Activated T-helper 2 cell treated with anti-CD3 and anti-CD28 coated beads, Interferon-gamma antibody, Interleukin-2, Interleukin-4, amounts not matched to agents 10 μg/mL and 5 μg/mL and 100 μg/mL, durations not matched to agents 14 hours and 24 hours and 36 hours (primary cell): ENCODE results near the gene ELAC1. TPM values are rescaled to one million over a fixed set of nuclear protein-coding genes. Genes with fewer than 3 reads are reported as not detected.
"Not testable (repeated sequence)": the region's sequence is repeated elsewhere in the genome, so short reads cannot be mapped to it uniquely, and the experiment has no call there.

Experiments
- DNase-seq: peaks from one replicate; pipeline ENCODE4 v3.0.0; 2021; ENCODE audit warnings: low spot score
- H3K27ac Mint-ChIP-seq: one replicate; pipeline ENCODE4 v1.8.0; 2021; ENCODE audit warnings: mixed read lengths
- H3K27me3 Mint-ChIP-seq: one replicate; pipeline ENCODE4 v1.8.0; 2021; ENCODE audit warnings: low read depth, mixed read lengths
- H3K36me3 Mint-ChIP-seq: one replicate; pipeline ENCODE4 v1.8.0; 2021; ENCODE audit warnings: low read depth, mixed read lengths
- H3K4me1 Mint-ChIP-seq: one replicate; pipeline ENCODE4 v1.8.0; 2021; ENCODE audit warnings: low read depth, mixed read lengths
- H3K4me3 Mint-ChIP-seq: one replicate; pipeline ENCODE4 v1.8.0; 2021; ENCODE audit warnings: low read depth, mild to moderate bottlenecking, moderate library complexity, mixed read lengths
- H3K9me3 Mint-ChIP-seq: one replicate; pipeline ENCODE4 v1.8.0; 2021; ENCODE audit warnings: mixed read lengths
- intact Hi-C: fragments of 100-400 bp; cut with micrococcal nuclease; formaldehyde crosslinking; loops from one replicate; pipeline ENCODE4 v1.15.1; 2023
- total RNA-seq: library from RNA; stranded (reverse); gene quantifications from 2 replicates; pipeline ENCODE4 v1.2.3, GENCODE V29; 2022

The ELAC1 gene
- total RNA-seq, 1 donor from 2014 or later, result 6.8 TPM

GRCh38 chr18:50947899-50948298 is 19.9 kb upstream of the ELAC1 start:
- intact Hi-C loops, result no loop called here

GRCh38 chr18:50949185-50949584 is 18.7 kb upstream of the ELAC1 start:
- Mint-ChIP-seq H3K27me3 (no peaks in the 10 kb centered on the region), H3K27ac (no peak overlapping the region), H3K36me3 (peaks cover 28% of the 10 kb centered on the region), H3K9me3 (no peaks in the 10 kb centered on the region), H3K4me1 (no peaks in the 10 kb centered on the region), H3K4me3 (no peak overlapping the region)
- intact Hi-C loops, result no loop called here
- DNase-seq, result no peak

More at GRCh38 chr18:50947899-50948298, 19.9 kb upstream of the ELAC1 start:
- Mint-ChIP-seq H3K27ac (no peak overlapping the region), H3K27me3 (no peaks in the 10 kb centered on the region), H3K4me1 (no peaks in the 10 kb centered on the region), H3K4me3 (no peak overlapping the region), H3K36me3 (peaks cover 37% of the 10 kb centered on the region), H3K9me3 (no peaks in the 10 kb centered on the region)
- DNase-seq, result no peak

DNA sequence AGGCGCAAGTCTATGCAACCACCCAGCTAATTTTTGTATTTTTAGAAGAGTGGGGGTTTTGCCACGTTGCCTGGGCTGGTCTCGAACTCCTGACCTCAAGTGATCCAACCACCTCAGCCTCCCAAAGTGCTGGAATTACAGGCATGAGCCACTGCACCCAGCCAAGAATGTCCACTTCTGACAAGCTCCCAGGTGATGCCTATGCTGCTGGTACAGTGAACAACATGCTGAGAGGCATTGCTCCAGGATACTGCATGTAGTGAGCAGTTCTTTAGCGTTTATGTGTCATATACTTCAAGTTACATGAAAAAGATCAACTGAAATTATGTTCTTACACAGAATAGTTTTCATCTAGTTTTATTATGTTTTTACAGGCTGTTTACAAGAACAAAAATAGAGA is 17.2 kb upstream of the ELAC1 start:
- DNase-seq, result no peak
- Mint-ChIP-seq H3K4me3 (no peak overlapping the region), H3K9me3 (no peaks in the 10 kb centered on the region), H3K27ac (no peak overlapping the region), H3K36me3 (peaks cover 19% of the 10 kb centered on the region), H3K27me3 (no peaks in the 10 kb centered on the region), H3K4me1 (no peaks in the 10 kb centered on the region)
- intact Hi-C loops, result no loop called here

DNA sequence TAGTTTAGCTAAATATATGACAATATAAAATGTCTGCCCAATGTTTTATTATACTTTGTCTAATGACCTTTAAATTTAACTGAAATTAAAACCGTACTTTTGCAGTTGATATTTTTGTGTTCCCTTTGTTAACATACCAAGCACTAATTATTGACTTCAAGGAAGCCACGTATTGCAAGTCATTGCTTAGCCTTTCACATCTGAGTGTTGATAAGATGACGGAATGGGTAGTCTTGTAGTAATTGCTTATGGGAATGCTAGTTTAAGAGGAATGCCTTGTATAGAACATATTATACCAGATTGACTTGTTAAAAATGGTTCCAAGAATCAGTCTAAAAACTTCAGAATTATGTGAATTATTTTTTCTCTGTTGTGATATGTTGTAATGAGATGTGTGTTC is 14.0 kb upstream of the ELAC1 start:
- Mint-ChIP-seq H3K4me3 (no peak overlapping the region), H3K27ac (no peak overlapping the region), H3K4me1 (no peaks in the 10 kb centered on the region), H3K36me3 (no peaks in the 10 kb centered on the region), H3K9me3 (no peaks in the 10 kb centered on the region), H3K27me3 (no peaks in the 10 kb centered on the region)
- DNase-seq, result no peak
- intact Hi-C loops, result no loop called here

DNA sequence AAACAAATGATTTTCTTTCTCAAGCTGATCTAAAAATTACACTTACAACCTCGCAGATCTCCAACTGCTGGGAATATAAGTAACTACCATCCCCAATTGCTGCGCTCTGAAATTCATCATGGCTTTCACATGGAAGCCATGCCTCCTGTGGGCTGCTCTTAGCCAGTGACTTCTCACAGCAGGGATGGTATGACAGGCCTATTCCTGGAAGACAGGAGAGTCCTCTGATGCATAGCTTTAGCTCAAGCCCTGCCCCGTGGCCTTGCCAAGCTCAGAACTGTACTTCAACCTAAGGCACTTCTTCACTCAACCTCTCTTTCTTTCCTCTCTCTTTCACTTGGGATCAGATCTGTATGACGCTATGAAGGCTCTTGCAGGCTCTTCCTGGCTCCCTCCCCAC is 12.6 kb upstream of the ELAC1 start:
- Mint-ChIP-seq H3K36me3 (no peaks in the 10 kb centered on the region), H3K4me1 (no peaks in the 10 kb centered on the region), H3K9me3 (no peaks in the 10 kb centered on the region), H3K27me3 (peaks cover 2% of the 10 kb centered on the region), H3K4me3 (no peak overlapping the region), H3K27ac (no peak overlapping the region)
- intact Hi-C loops, result no loop called here
- no peak for DNase-seq

DNA sequence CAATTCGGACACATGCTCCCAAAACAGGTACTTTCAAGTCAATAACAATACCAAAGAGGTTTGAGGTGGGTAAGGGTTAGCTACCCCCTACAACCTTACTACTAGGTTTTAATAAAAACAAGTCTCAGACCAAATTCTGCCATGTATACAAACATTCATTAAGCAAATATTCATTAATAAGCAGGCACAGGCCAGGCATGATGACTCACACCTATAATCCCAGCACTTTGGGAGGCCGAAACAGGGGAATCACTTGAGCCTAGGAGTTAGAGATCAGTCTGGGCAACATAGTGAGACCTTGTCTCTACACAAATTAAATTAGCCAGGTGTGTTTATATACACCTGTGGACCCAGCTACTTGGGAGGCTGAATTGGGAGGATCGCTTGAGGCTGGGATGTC is 11.7 kb upstream of the ELAC1 start:
- H3K27ac Mint-ChIP-seq, result no peak overlapping the region
- no peak for DNase-seq
- H3K4me3 Mint-ChIP-seq, result no peak overlapping the region
- H3K36me3 Mint-ChIP-seq, result peaks cover 4% of the 10 kb centered on the region
- peaks cover 6% of the 10 kb centered on the region for H3K9me3 Mint-ChIP-seq
- intact Hi-C loops, result no loop called here
- no peaks in the 10 kb centered on the region for H3K4me1 Mint-ChIP-seq
- peaks cover 2% of the 10 kb centered on the region for H3K27me3 Mint-ChIP-seq

DNA sequence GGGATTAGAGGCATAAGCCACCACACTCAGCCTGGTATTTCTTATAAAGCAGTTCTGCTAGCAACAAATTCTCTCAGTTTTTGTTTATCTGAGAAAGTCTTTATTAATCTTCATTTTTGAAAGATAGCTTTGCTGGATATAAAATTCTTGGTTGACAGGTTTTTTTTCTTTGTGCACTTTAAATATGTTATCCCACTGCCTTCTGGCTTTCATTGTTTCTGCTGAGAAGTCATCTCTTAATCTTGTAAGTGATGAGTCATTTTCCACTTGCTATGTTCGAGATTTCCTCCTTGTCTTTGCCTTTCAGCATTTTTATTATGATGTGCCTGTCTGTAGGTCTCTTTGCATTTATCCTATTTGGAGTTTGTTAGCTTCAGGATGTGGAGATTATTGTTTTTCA is 5.9 kb upstream of the ELAC1 start:
- H3K27ac Mint-ChIP-seq, result no peak overlapping the region
- no peak overlapping the region for H3K4me3 Mint-ChIP-seq
- peaks cover 10% of the 10 kb centered on the region for H3K36me3 Mint-ChIP-seq
- DNase-seq, result no peak
- peaks cover 34% of the 10 kb centered on the region for H3K9me3 Mint-ChIP-seq
- H3K4me1 Mint-ChIP-seq, result no peaks in the 10 kb centered on the region
- intact Hi-C loops, result no loop called here
- peaks cover 2% of the 10 kb centered on the region for H3K27me3 Mint-ChIP-seq

DNA sequence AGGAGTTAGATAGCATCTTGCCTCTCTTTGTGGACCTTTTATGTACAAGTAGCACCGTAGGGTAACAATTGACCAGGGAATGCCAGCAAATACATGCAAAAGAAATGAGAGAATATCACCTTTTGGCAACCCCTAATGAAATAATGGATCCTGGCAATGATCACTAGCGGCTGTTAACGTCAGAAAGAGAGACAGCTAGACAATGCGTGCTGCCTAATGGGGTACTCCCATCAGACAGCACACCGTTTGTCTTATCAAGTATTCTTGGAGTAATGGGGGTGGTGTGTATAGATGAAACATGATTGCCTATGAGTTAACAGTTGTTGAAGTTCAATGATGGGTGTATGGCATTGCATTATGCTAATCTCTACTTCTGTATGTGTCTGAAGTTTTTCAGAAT is 1.6 kb downstream of the ELAC1 start:
- intact Hi-C loops, result loop anchor here (2.0 to 5.0 kb wide), 3 partner anchors 59 to 91 kb away; partner anchors contain the start of gene ME2
- no peaks in the 10 kb centered on the region for H3K27me3 Mint-ChIP-seq
- H3K9me3 Mint-ChIP-seq, result no peaks in the 10 kb centered on the region
- peaks cover 5% of the 10 kb centered on the region for H3K36me3 Mint-ChIP-seq
- H3K4me1 Mint-ChIP-seq, result peaks cover 22% of the 10 kb centered on the region
- no peak overlapping the region for H3K27ac Mint-ChIP-seq
- peak overlapping the region; percentile 89 for H3K4me3 Mint-ChIP-seq
- DNase-seq, result no peak

DNA sequence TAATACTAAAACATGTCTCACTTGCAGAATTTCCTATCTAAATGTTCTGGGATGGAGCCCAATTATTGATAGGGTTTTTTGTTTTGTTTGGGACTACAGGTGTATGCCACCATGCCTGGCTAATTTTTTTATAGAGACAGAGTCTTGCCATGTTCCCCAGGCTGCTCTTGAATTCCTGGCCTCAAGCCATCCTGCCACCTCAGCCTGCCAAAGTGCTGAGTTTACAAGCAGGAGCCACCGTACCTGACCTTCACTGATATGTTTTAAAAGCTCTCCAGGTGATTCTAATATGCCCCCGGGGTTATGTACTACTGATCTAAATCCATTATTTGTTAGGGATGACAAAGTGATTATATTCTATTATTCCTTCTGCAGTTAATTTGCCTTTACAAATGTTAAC is 2.2 kb downstream of the ELAC1 start:
- Mint-ChIP-seq H3K9me3 (no peaks in the 10 kb centered on the region), H3K4me3 (peak overlapping the region; percentile 23), H3K4me1 (peaks cover 22% of the 10 kb centered on the region), H3K27me3 (no peaks in the 10 kb centered on the region), H3K27ac (no peak overlapping the region), H3K36me3 (peaks cover 10% of the 10 kb centered on the region)
- intact Hi-C loops, result no loop called here
- DNase-seq, result no peak

DNA sequence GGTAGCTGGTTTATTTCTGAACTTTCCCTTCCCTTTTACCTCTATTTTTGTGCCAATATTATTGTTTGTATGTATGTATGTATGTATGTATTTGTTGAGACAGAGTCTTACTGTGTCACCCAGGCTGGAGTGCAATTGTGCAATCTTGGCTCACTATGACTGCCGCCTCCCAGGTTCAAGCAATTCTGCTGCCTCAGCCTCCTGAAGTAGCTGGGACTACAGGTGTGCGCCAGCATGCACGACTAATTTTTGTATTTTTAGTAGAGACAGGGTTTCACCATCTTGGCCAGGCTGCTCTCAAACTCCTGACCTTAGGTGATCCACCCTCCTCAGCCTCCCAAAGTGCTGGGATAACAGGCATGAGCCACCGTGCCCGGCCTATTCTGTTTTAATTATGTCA is 4.6 kb downstream of the ELAC1 start:
- Mint-ChIP-seq H3K9me3 (peaks cover 18% of the 10 kb centered on the region), H3K36me3 (peaks cover 34% of the 10 kb centered on the region), H3K4me1 (peaks cover 22% of the 10 kb centered on the region)
- intact Hi-C loops, H3K27ac Mint-ChIP-seq, DNase-seq, H3K4me3 Mint-ChIP-seq, H3K27me3 Mint-ChIP-seq: not testable (repeated sequence)

DNA sequence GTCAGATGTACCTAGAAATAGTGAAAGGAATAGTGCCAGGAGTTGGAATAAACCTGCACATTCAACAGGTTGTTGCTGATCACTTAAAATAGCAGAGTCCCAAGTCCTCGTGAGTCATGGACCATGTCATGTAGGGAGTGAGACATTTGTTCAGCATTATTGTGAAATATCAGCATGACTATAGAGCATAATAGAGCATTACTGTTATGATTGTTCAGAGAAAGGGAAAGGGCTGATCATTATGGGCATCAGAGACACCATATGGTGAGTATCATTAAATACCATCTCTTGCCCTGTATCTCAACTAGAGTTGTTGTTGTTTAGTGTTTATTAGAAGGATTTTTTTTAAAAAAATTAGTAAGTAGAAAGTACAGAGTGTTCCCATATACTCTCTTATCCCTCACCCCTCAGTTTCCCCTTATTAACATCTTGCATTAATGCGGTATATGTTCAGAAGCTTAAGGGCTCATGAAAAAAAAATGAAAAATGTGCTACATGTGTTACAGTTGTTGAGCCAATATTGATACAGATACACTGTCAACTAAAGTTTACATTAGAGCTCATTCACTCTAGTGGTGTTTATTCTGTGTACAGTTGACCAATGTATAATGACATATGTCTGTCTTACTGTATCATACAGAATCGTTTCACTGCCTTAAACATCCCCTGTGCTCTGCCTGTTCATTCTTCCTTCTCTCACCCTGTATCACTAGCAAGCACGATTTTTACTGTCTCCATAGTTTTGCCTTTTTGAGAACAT is 5.7 kb downstream of the ELAC1 start:
- H3K9me3 Mint-ChIP-seq, result peaks cover 27% of the 10 kb centered on the region
- no peak for DNase-seq
- H3K4me1 Mint-ChIP-seq, result peaks cover 22% of the 10 kb centered on the region
- H3K27me3 Mint-ChIP-seq, result no peaks in the 10 kb centered on the region
- intact Hi-C loops, result no loop called here
- H3K36me3 Mint-ChIP-seq, result peaks cover 46% of the 10 kb centered on the region
- peak overlapping the region; percentile 27 for H3K27ac Mint-ChIP-seq
- H3K4me3 Mint-ChIP-seq, result no peak overlapping the region

- no peak overlapping the region for H3K27ac Mint-ChIP-seq
- intact Hi-C loops, result no loop called here
- DNase-seq, result no peak
- H3K4me3 Mint-ChIP-seq, result no peak overlapping the region
- peaks cover 59% of the 10 kb centered on the region for H3K36me3 Mint-ChIP-seq
- H3K27me3 Mint-ChIP-seq, result no peaks in the 10 kb centered on the region
- peaks cover 6% of the 10 kb centered on the region for H3K4me1 Mint-ChIP-seq
- H3K9me3 Mint-ChIP-seq, result peaks cover 30% of the 10 kb centered on the region
Measured at GRCh38 chr18:50977037-50977760, 9.4 kb downstream of the ELAC1 start.

GRCh38 chr18:50981381-50981780 is 13.5 kb downstream of the ELAC1 start:
- DNase-seq, result no peak
- Mint-ChIP-seq H3K27ac (no peak overlapping the region), H3K27me3 (no peaks in the 10 kb centered on the region), H3K4me3 (no peak overlapping the region), H3K9me3 (peaks cover 21% of the 10 kb centered on the region), H3K36me3 (peaks cover 40% of the 10 kb centered on the region), H3K4me1 (no peaks in the 10 kb centered on the region)
- intact Hi-C loops, result no loop called here
